Measurements from ENCODE around the gene RNF43. TPM values are rescaled to one million over a fixed set of nuclear protein-coding genes. Genes with fewer than 3 reads are reported as not detected.

RNF43 gene
- total and polyA plus RNA-seq, 2 of the 13 experiments (the other 11 are each of a cell fraction or from before 2014, with no cell fraction given) = 31.0 to 53.4 TPM

- no peaks in the 10 kb centered on the region for H4K20me1 ChIP-seq (ENCODE audit: insufficient read depth, low read length)
- peaks cover 97% of the 10 kb centered on the region for H3K4me1 ChIP-seq (ENCODE audit: insufficient read depth, low read length)
- in situ Hi-C loops (cut with HindIII; ENCODE audit: extremely low pct_ligation_motif_present, low pct_unique_long_range_greater_than_20kb) = no loop called here
- ChIA-PET POLR2A (interaction anchor here (1.0 to 6.3 kb wide), 9 partner anchors 10 to 124 kb away, joined by 3 to 103 read pairs (median 56); partner anchors contain the start of genes MTMR4, RNF43 and SUPT4H1), CTCF (ENCODE audit: low intra/inter-chr PET ratio, low total read pairs) (interaction anchor here (1.4 kb wide), 1 partner anchor 25 kb away, joined by 4 read pairs; no protein-coding TSS in a partner anchor)
- H3K27ac ChIP-seq (ENCODE audit: extremely low read length, insufficient read depth, low read length) = peak overlapping the region; percentile 93
- H3K36me3 ChIP-seq (replicated peaks in 1 of 2; ENCODE audit: control insufficient read depth in 1 of 2, insufficient read depth in 2 of 2, low read length in 2 of 2) = peaks cover 3 to 29% of the 10 kb centered on the region in 2 experiments; a peak in 4 of 5 replicates
- no peaks in the 10 kb centered on the region for H3K27me3 ChIP-seq (ENCODE audit: control insufficient read depth in 1 of 2, insufficient read depth in 2 of 2, low read length in 2 of 2)
- no peak overlapping the region for H2AFZ ChIP-seq (ENCODE audit: low read length)
- peak overlapping the region; percentile 76 for H3K9ac ChIP-seq (ENCODE audit: insufficient read depth, low read depth, low read length)
- H3K4me2 ChIP-seq (ENCODE audit: low read depth, low read length) = peak overlapping the region; percentile 73
- ATAC-seq (peak; percentile 6), FAIRE-seq (no peak), DNase-seq (ENCODE audit: low spot score) (no peak)
- BruUV-seq (replicated peaks) = TSS peak; percentile 38
- intact Hi-C loops (cut with micrococcal nuclease; ENCODE audit: unreplicated experiment) = loop anchor here (1.0 kb wide), 4 partner anchors 10 to 39 kb away; partner anchors contain the start of gene SUPT4H1
- no peaks in the 10 kb centered on the region for H3K9me3 ChIP-seq (ENCODE audit: low read length)
- WGBS (ENCODE audit: low lambda C conversion rate) = 41% methylated on average over 2 of the region's 2 CpGs
- peak overlapping the region in 2 of 3 experiments; percentile 8 to 36; a peak in 2 of 6 replicates for H3K4me3 ChIP-seq (replicated peaks in 1 of 3; ENCODE audit: insufficient read depth in 1 of 3, low read depth in 2 of 3, low read length in 3 of 3)
- H3K79me2 ChIP-seq (ENCODE audit: insufficient read depth, low read length) = peaks cover 94% of the 10 kb centered on the region
- TF ChIP-seq ZNF44 (CRISPR knock-in tag; IDR thresholded peaks at IDR 0.05) (no peak), ZNF644 (CRISPR knock-in tag; IDR thresholded peaks at IDR 0.05; ENCODE audit: low read depth) (no peak), CHD4 (IDR thresholded peaks at IDR 0.05; ENCODE audit: borderline replicate concordance, low read length) (no peak; the same call in 1 of the 2 replicates), ZMAT3 (CRISPR knock-in tag; conservative IDR thresholded peaks at IDR 0.05) (no peak), SAP130 (CRISPR knock-in tag; IDR thresholded peaks at IDR 0.05; ENCODE audit: low read depth) (no peak), SATB2 (CRISPR knock-in tag; IDR thresholded peaks at IDR 0.05) (no peak), ZNF672 (CRISPR knock-in tag; IDR thresholded peaks at IDR 0.05) (peak; percentile 17; the same call in 1 of the 2 replicates), JDP2 (CRISPR knock-in tag; IDR thresholded peaks at IDR 0.05; ENCODE audit: borderline replicate concordance) (no peak), POGK (CRISPR knock-in tag; conservative IDR thresholded peaks at IDR 0.05) (no peak; the same call in 1 of the 2 replicates), DMTF1 (CRISPR knock-in tag; IDR thresholded peaks at IDR 0.05) (no peak), ZBTB39 (CRISPR knock-in tag; IDR thresholded peaks at IDR 0.05) (no peak), TGIF2 (CRISPR knock-in tag; IDR thresholded peaks at IDR 0.05) (no peak), TSC22D2 (CRISPR knock-in tag; IDR thresholded peaks at IDR 0.05; ENCODE audit: borderline replicate concordance) (no peak), ATF4 (CRISPR knock-in tag; IDR thresholded peaks at IDR 0.05) (no peak), ZNF562 (CRISPR knock-in tag; IDR thresholded peaks at IDR 0.05; ENCODE audit: borderline replicate concordance) (no peak), AGO2 (optimal IDR thresholded peaks at IDR 0.05; ENCODE audit: low read depth, low read length) (peak; percentile 35), POLR2AphosphoS5 (IDR thresholded peaks at IDR 0.05; ENCODE audit: low read depth, low read length) (no peak)
Observed at GRCh38 chr17:58390884-58391283, 26.4 kb downstream of the RNF43 start.
